HUDEP-2 (cell line): Measurements from ENCODE around the gene INPP4A.

Experiments
- DNase-seq, 76 experiments: peaks; one replicate each; lab custom pipeline; 2025; ENCODE audit not compliant: unreplicated experiment in 76 of 76; lab: John Stamatoyannopoulos, UW

Gene INPP4A

DNA sequence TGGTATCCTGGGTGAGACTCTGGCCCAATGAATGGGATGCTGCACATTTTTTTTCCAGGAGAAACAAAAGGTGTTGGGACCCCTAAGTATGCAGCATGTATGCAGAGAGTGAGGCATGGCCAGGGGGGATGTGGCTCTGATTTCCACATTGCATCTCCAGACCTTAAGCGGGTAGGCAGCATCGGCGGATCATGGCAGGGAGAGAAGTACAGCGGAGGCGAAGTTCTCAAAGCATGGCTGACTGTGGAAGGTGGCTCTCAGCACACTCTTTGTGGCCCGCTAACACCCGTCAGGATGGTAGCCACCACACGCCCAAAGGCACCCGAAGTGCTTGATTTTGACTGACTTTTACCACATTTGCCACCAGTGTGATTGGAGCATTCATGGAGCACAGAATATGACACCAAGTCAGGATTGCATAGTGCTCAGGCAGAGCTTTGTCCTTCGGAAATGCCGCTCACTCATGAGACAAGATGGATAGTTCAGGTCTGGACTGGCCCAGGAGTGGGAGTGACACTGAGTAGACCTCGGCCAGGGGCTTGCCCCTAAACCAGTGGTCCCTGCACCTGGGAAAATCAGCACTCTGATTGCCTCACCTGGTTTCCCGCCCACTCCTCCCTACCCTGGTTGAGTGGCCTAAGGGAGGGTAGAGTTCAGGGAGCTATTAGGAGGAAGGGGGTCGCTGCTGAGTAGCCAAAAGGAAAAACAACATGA, 14.2 kb downstream of the INPP4A start:
- DNase-seq = no peak

GRCh38 chr2:98459496-98460175, 15.0 kb downstream of the INPP4A start:
- no peak for DNase-seq

- DNase-seq = peak in 15 of 76 experiments; percentile 7 to 45 (median 23)
These were observed 16.2 kb downstream of the INPP4A start for GRCh38 chr2:98460573-98461497.

GRCh38 chr2:98461498-98462049, 16.9 kb downstream of the INPP4A start:
- no peak for DNase-seq

DNA sequence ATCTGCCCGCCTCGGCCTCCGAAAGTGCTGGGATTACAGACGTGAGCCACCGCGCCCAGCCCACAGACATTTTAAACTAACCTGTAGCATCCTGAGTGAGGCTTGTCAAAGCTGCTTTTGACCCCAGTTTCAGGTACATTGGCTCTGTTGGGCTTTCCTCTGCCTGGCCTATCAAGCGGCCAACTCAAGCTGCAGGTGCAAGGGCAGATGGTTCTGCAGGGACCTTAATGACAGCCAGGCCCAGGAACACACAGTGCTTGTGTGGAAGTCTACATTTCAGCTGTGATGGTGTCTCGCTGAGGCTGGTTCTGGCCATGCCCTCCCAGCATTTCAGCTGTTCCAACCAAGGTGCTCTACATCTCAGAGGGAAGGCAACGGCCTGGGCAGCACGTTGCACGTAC, 18.4 kb downstream of the INPP4A start:
- DNase-seq = no peak

DNA sequence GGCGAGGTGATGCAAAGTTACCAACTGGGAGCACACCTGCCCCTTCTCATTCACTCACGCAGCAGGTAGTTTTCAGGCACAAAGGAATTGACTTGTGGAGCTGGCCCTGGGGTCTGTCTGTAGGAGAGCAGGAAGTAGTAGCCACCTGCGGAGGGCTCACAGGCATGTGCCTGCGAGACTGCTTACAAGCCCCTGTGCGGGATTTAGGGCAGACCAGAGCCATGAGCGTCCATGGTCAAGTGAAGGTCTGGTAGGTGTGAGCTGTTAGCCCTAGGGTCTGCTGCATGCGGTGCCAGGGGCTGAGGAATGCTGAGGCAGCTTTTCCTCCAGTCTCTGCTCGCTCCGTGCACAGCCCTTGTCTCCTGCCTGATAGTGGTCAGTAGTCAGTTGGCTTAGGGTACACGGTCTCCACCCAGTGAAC, 18.9 kb downstream of the INPP4A start:
- peak in 38 of 76 experiments; percentile 7 to 69 (median 34) for DNase-seq

- DNase-seq = peak in 19 of 76 experiments; percentile 16 to 69 (median 30)
These were observed 19.5 kb downstream of the INPP4A start for GRCh38 chr2:98463988-98464771.

- DNase-seq = peak in 7 of 76 experiments; percentile 9 to 43 (median 19)
These were observed 20.2 kb downstream of the INPP4A start for GRCh38 chr2:98464772-98465310.

DNA sequence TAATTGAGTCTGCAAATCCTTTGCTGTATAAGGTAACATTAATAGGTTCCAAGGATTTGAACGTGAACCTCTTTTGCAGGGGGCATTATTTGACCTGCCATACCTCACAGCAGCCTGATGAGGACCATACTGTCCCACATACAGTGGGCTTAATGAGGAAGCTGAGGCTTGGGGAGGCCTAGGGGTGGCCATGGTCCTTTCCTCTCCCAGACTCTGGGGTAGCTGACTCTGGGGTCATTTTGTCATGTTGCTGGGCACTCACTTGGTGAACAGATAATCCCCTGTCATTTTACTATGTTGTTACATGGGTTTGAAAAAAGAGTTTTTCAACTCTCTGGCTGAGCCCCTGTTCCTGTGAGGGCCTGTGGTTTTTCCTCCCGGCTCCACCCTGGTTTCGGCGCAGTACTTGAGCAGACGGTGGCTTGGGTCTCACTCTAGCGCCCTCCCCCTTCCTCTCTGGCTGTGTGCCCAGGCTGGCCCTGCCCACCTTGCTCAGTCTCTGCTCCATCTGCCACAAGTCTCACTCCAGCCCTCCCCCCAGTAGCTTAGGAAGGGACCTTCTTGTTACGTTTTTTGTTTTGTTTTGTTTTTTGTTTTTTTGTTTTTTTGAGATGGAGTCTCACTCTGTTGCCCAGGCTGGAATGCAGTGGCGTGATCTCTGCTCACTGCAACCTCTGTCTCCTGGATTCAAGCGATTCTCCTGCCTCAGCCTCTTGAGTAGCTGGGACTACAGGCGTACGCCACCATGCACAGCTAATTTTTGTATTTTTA, 21.0 kb downstream of the INPP4A start:
- peak in 74 of 76 experiments; percentile 34 to 92 (median 81) for DNase-seq

GRCh38 chr2:98467082-98467536, 22.5 kb downstream of the INPP4A start:
- DNase-seq = no peak

DNA sequence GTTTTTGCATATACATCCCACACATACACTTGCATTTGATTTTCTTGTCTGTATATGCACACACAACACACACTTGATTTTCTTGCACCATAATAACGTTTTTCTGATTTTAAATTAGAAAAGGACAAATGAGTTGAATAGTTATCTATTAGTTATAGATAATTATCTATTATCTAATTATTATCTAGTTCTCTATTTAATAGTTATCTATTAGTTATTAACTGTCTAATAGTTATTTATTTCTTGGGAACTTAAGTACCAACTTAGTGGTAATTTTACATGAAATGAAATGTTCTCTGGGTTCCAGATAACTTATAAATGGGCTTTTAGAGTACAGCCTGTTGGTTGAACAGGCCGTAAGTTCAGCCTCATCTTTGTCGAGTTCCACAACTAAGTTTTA, 23.0 kb downstream of the INPP4A start:
- DNase-seq = no peak

- peak in 4 of 76 experiments; percentile 4 to 25 (median 10) for DNase-seq
These were observed 24.1 kb downstream of the INPP4A start for GRCh38 chr2:98468621-98469236.

DNA sequence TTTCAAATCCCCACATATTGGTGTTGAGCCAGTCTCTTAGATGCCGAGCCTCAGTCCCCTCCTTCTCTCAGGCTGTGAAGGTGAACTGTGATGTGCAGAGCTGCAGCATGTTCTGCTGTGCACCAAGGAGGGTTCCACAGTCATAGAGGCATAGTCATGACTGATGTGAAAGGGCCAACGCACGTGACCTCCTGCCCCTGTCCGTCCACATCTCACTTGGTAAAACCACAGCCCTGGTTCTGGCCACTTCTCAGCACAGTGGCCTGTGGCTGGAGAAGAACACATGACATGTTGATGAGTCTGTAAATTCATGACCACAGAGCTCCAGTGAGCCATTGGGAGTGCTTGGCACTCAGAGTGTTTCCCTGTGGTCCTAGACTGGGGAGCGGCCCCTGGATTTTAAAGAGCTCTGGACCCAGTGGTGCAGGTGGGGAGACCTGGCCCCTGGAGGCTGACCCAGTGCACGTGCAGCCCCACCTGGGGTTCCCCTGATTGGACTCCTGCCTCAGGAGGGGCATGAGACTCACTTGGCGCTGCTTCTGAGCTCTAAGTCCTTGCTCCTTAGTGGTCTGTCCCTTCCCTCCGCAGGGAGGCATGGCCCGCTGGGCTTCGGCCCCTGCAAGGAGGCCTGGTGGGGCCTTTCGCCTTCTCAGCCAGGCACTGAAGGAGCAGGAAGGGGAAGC, 25.3 kb downstream of the INPP4A start:
- DNase-seq = no peak

- DNase-seq = no peak
These were observed 26.2 kb downstream of the INPP4A start for GRCh38 chr2:98470851-98471255.

- no peak for DNase-seq
These were observed 26.9 kb downstream of the INPP4A start for GRCh38 chr2:98471402-98472131.

GRCh38 chr2:98472132-98472650, 27.5 kb downstream of the INPP4A start:
- peak in 73 of 76 experiments; percentile 13 to 90 (median 65) for DNase-seq
